ENCODE measurements around the gene BCL3. TPM values are rescaled to one million over a fixed set of nuclear protein-coding genes. Genes with fewer than 3 reads are reported as not detected.

The BCL3 gene
- total RNA-seq, 4 donors from 2014 or later: 13.2 to 37.7 (median 16.4) TPM

DNA sequence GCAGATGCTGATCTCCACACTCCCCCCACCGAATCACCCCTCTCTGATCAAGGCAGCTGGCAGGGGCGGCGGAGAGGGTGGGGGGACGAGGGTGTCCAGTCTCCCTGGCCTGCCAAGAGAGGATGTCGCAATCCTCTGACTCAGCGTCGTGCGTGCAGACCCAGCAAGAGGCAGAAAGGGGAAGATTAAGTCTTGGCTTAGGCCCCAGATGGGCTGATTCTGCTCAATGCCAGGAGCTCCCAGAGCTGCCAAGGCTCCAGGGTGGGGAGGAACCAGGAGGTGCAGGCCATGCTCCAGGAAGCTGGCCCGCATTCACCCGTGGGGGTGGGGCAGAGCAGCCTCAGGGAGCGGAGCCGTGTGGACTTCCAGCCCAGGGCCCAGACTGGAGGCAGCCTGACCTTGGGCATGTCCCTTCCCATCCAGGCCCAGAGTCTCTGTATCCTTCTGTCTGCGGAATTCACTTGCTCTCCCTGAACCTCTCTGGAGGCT is 6.6 kb upstream of the BCL3 start:
- TF ChIP-seq POLR2A (IDR thresholded peaks at IDR 0.05) (no peak), POLR2AphosphoS5 (IDR thresholded peaks at IDR 0.05) (peak; percentile 99)
- WGBS, 2 donors (ENCODE audit: low coverage in 1 of 2): 0% methylated on average over 4 to 5 of the region's 13 CpGs
- peak; percentile 99 for ATAC-seq
- Histone ChIP-seq H3K4me1 (peaks cover 5 to 77% (median 38%) of the 10 kb centered on the region in 3 donors), H3K36me3 (no peaks in the 10 kb centered on the region), H3K27me3 (no peaks in the 10 kb centered on the region), H3K4me3 (no peak overlapping the region), H3K9me3 (no peaks in the 10 kb centered on the region), H3K27ac (peak overlapping the region; percentile 77 to 96 (median 92))

DNA sequence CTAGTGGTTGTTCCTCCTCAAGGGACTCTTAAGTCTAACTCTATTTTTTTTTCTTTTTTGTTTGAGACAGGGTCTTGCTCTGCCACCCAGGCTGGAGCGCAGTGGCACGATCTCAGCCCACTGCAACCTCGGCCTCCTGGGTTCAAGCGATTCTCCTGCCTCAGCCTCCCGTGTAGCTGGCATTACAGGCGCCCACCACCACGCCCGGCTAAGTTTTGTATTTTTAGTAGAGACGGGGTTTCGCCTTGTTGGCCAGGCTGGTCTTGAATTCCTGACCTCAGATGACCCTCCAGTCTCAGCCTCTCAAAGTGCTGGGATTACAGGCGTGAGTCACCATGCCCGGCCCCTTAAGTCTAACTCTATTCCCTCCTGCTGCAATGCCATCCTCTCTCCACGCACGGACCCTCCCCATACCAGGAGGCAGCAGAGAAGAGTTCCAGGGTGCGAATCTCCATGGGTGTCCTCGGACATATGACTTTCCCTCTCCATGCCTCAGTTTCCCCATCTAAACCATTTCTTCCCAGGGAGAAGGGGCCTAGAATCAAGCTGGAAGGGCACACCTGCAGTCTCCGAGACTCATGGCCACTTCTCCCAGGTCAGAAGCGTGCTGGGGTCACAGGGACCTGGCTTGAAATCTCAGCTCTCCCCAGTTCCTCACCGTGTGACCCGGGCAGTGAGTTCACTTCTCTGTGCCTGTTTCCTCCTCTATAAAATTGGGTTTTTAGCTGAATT is 6.0 kb upstream of the BCL3 start:
- no peak for ATAC-seq
- Histone ChIP-seq H3K36me3 (no peaks in the 10 kb centered on the region), H3K4me3 (no peak overlapping the region), H3K27ac (peak overlapping the region; percentile 74 to 96 (median 92)), H3K9me3 (no peaks in the 10 kb centered on the region), H3K27me3 (no peaks in the 10 kb centered on the region), H3K4me1 (peaks cover 5 to 82% (median 40%) of the 10 kb centered on the region in 3 donors)
- TF ChIP-seq EP300 (IDR thresholded peaks at IDR 0.05) (no peak), POLR2A (IDR thresholded peaks at IDR 0.05) (no peak)
- WGBS, 2 donors (ENCODE audit: low coverage in 1 of 2): 33 to 49% methylated on average over 4 to 8 of the region's 20 CpGs

DNA sequence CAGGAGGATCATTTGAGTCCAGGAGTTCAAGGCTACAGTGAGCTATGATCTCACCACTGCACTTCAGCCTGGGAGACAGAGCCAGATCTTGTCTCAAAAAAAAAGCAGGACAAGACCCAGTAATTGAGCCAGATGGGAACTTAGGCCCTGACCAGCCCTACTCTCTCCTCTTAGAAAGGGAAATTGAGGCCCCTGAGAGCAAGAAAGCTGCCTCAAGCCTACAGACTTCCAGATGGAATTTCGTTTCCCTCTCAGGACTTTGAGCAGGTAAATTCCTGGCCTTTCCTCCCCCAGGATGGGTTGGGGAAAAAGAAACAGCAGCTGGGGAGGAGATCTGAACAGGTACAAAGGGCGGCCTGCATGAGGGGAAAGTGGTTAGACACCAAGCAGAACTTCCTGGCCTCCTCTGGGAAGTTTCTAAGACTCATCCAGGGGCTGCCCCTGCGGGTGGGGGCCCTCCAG is 3.6 kb upstream of the BCL3 start:
- H3K27ac ChIP-seq: peak overlapping the region; percentile 88 to 92 (median 92)
- TF ChIP-seq POLR2AphosphoS5 (IDR thresholded peaks at IDR 0.05) (no peak), POLR2A (IDR thresholded peaks at IDR 0.05) (no peak), EP300 (IDR thresholded peaks at IDR 0.05) (no peak)
- TF ChIP-seq, protein P1, sequence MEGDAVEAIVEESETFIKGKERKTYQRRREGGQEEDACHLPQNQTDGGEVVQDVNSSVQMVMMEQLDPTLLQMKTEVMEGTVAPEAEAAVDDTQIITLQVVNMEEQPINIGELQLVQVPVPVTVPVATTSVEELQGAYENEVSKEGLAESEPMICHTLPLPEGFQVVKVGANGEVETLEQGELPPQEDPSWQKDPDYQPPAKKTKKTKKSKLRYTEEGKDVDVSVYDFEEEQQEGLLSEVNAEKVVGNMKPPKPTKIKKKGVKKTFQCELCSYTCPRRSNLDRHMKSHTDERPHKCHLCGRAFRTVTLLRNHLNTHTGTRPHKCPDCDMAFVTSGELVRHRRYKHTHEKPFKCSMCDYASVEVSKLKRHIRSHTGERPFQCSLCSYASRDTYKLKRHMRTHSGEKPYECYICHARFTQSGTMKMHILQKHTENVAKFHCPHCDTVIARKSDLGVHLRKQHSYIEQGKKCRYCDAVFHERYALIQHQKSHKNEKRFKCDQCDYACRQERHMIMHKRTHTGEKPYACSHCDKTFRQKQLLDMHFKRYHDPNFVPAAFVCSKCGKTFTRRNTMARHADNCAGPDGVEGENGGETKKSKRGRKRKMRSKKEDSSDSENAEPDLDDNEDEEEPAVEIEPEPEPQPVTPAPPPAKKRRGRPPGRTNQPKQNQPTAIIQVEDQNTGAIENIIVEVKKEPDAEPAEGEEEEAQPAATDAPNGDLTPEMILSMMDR (IDR thresholded peaks at IDR 0.05): no peak
- H3K4me1 ChIP-seq: peaks cover 5 to 89% (median 50%) of the 10 kb centered on the region in 3 donors
- 23% methylated on average over 2 of the region's 3 CpGs; no CpG with 5 or more reads in 1 of the 2 donors for WGBS, 2 donors (ENCODE audit: low coverage in 1 of 2)
- no peaks in the 10 kb centered on the region for H3K36me3 ChIP-seq
- no peak overlapping the region for H3K4me3 ChIP-seq
- no peak for ATAC-seq
- no peaks in the 10 kb centered on the region for H3K27me3 ChIP-seq
- H3K9me3 ChIP-seq: no peaks in the 10 kb centered on the region

DNA sequence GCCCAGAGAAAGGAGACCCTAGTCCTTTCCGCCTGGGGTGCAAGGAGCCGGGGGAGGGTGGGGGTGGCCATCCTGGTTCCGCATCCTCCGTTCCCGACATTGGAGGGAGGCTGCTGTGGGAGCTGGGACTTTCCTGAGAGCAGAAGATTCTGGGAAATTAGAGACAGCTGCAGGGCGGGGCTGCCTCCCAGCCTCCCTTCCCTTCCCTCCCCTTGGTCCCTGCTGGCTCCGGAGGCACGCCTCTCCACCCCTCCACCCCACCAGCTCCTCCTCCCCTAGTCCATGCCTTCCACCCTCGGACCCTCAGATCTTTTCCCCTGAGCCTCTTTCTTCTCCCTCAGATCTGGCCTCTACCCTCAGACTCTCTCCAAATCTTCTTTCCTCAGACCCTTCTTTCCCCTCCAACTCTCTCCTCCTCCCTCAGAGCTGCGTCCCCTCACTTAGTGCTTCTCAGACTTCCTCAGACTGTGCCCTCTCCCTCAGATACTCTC is 3.1 kb upstream of the BCL3 start:
- H3K27ac ChIP-seq: peak overlapping the region; percentile 88 to 92 (median 92)
- no peaks in the 10 kb centered on the region for H3K27me3 ChIP-seq
- TF ChIP-seq POLR2AphosphoS5 (IDR thresholded peaks at IDR 0.05) (peak; percentile 81), POLR2A (IDR thresholded peaks at IDR 0.05) (no peak), EP300 (IDR thresholded peaks at IDR 0.05) (no peak)
- no peaks in the 10 kb centered on the region for H3K9me3 ChIP-seq
- peaks cover 5 to 91% (median 55%) of the 10 kb centered on the region in 3 donors for H3K4me1 ChIP-seq
- no peak overlapping the region for H3K4me3 ChIP-seq
- 6 to 21% methylated on average over 5 to 8 of the region's 10 CpGs for WGBS, 2 donors (ENCODE audit: low coverage in 1 of 2)
- H3K36me3 ChIP-seq: peaks cover 0 to 2% of the 10 kb centered on the region in 2 donors
- ATAC-seq: peak; percentile 24

DNA sequence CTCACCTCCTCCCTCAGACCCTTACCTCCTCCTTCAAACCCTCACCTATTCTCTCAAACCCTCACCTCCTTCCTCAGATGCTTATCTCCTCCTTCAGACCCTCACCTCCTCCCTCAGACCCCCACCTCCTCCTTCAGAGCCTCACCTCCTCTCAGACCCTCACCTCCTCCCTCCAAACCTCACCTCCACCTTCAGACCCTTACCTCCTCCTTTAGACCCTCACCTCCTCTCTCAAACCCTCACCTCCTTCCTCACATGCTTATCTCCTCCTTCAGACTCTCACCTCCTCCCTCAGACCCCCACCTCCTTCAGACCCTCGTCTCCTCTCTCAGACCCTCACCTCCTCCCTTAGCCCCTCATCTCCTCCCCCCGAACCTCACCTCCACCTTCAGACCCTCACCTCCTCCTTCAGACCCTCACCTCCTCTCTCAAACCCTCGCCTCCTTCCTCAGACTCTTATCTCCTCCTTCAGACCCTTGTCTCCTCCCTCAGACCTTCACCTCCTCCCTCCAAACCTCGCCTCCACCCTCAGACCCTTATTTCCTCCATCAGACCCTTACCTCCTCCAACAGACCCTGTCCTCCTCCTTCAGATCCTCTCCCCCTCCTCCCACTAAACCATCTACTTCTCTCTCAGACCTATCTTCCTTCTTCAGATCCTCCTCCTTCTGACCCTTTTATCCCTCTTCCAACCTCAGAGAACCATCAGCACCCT is 2.5 kb upstream of the BCL3 start:
- Histone ChIP-seq H3K27me3 (no peaks in the 10 kb centered on the region), H3K27ac (peak overlapping the region; percentile 88 to 92 (median 92)), H3K36me3 (peaks cover 0 to 8% of the 10 kb centered on the region in 2 donors), H3K4me3 (no peak overlapping the region), H3K9me3 (no peaks in the 10 kb centered on the region), H3K4me1 (peaks cover 5 to 91% (median 55%) of the 10 kb centered on the region in 3 donors)
- TF ChIP-seq, protein P1 (IDR thresholded peaks at IDR 0.05): no peak
- TF ChIP-seq EP300 (IDR thresholded peaks at IDR 0.05) (no peak), POLR2A (IDR thresholded peaks at IDR 0.05) (no peak), POLR2AphosphoS5 (IDR thresholded peaks at IDR 0.05) (no peak)
- no peak for ATAC-seq
- 82 to 88% methylated on average over 4 of the region's 4 CpGs for WGBS, 2 donors (ENCODE audit: low coverage in 1 of 2)

DNA sequence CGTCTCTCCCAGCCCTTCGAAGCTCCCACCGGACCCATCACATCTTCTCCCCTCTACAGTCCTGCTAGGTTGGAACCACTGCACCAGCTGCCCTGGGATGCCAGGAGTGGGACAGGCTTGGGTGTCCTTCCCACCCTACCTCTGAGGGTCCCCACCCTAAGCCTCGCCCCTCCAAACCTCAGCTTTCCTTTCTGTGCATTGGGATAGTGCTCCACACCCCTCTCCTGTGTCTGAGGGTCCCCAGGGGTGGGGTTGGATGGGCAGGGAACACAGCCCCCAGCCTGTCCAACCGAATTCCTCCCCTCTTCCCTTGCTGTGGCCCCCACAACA is 1.9 kb upstream of the BCL3 start:
- Histone ChIP-seq H3K27ac (peak overlapping the region; percentile 88 to 92 (median 92)), H3K9me3 (no peaks in the 10 kb centered on the region), H3K36me3 (peaks cover 0 to 14% of the 10 kb centered on the region in 2 donors), H3K27me3 (no peaks in the 10 kb centered on the region), H3K4me1 (peaks cover 5 to 91% (median 55%) of the 10 kb centered on the region in 3 donors), H3K4me3 (no peak overlapping the region)
- TF ChIP-seq POLR2A (IDR thresholded peaks at IDR 0.05) (no peak), EP300 (IDR thresholded peaks at IDR 0.05) (no peak), POLR2AphosphoS5 (IDR thresholded peaks at IDR 0.05) (no peak)
- TF ChIP-seq, protein P1 (IDR thresholded peaks at IDR 0.05): no peak
- WGBS, 2 donors (ENCODE audit: low coverage in 1 of 2): 80 to 81% methylated on average over 3 of the region's 5 CpGs
- no peak for ATAC-seq
